HuH-7 (cell line): ENCODE data around the gene LEFTY2.
A peak's percentile ranks its signal among the peaks of the same experiment; 100 is the strongest.
"Not testable (repeated sequence)": the region's sequence is repeated elsewhere in the genome, so short reads cannot be mapped to it uniquely, and the experiment has no call there.

ENCODE experiments used
- DNase-seq: peaks from one replicate; pipeline ENCODE4 v3.0.0; 2011; ENCODE audit warnings: low spot score

LEFTY2 gene

GRCh38 chr1:225941187-225941941 is at the start of gene LEFTY2:
LEFTY2 (minus strand) TSS chr1:225941220; CDS start chr1:225941140, 80 bp downstream.
- no peak for DNase-seq

GRCh38 chr1:225987491-225988316 is 46.7 kb upstream of the LEFTY2 start:
- no peak for DNase-seq

- no peak for DNase-seq
These were observed 40.7 kb upstream of the LEFTY2 start for GRCh38 chr1:225981714-225982113.

- no peak for DNase-seq
These were observed 39.2 kb upstream of the LEFTY2 start for GRCh38 chr1:225980005-225980836.

- DNase-seq: no peak
These were observed 38.4 kb upstream of the LEFTY2 start for GRCh38 chr1:225979421-225979820.

- no peak for DNase-seq
These were observed 37.1 kb upstream of the LEFTY2 start for GRCh38 chr1:225977937-225978748.

- DNase-seq: not testable (repeated sequence)
These were observed 34.1 kb upstream of the LEFTY2 start for GRCh38 chr1:225975146-225975545.

- DNase-seq: no peak
These were observed 33.4 kb upstream of the LEFTY2 start for GRCh38 chr1:225974454-225974853.

GRCh38 chr1:225973158-225973557 is 32.1 kb upstream of the LEFTY2 start:
- no peak for DNase-seq

GRCh38 chr1:225972344-225973152 is 31.5 kb upstream of the LEFTY2 start:
- DNase-seq: no peak

- DNase-seq: not testable (repeated sequence)
These were observed 29.7 kb upstream of the LEFTY2 start for GRCh38 chr1:225970592-225971157.

GRCh38 chr1:225969751-225970150 is 28.7 kb upstream of the LEFTY2 start:
- not testable (repeated sequence) for DNase-seq

- no peak for DNase-seq
These were observed 24.2 kb upstream of the LEFTY2 start for GRCh38 chr1:225965231-225965630.

GRCh38 chr1:225963735-225964530 is 22.9 kb upstream of the LEFTY2 start:
- no peak for DNase-seq

- DNase-seq: peak; percentile 77
These were observed 21.5 kb upstream of the LEFTY2 start for GRCh38 chr1:225962440-225962975.

- DNase-seq: no peak
These were observed 20.8 kb upstream of the LEFTY2 start for GRCh38 chr1:225961659-225962439.

GRCh38 chr1:225958041-225958440 is 17.0 kb upstream of the LEFTY2 start:
- DNase-seq: no peak

GRCh38 chr1:225954753-225955152 is 13.7 kb upstream of the LEFTY2 start:
- no peak for DNase-seq
